Endothelial cell of umbilical vein (primary cell): Measurements from ENCODE around the gene CBLC. TPM values are rescaled to one million over a fixed set of nuclear protein-coding genes. Genes with fewer than 3 reads are reported as not detected.
A peak's percentile ranks its signal among the peaks of the same experiment; 100 is the strongest.

ENCODE experiments used
- BruUV-seq: library from RNA; stranded (reverse); fragments of 400-500 nt; replicated peaks from 2 replicates; lab custom pipeline; 2021; lab: Mats Ljungman, UMichigan
- CTCF ChIA-PET: fragments of 300-600, 350-600 bp; sonication (Branson Sonifier 250); formaldehyde crosslinking; loops from one replicate; lab custom pipeline; 2021; ENCODE audit warnings: antibody characterized with exemption, inconsistent platforms; lab: Charles Lee
- POLR2A ChIA-PET: fragments of 300-600, 350-600 bp; sonication (Branson Sonifier 250); formaldehyde crosslinking; loops from one replicate; lab custom pipeline; 2021; ENCODE audit warnings: antibody characterized with exemption, inconsistent platforms; lab: Charles Lee
- DNase-seq: peaks from one replicate; pipeline ENCODE4 v3.0.0-alpha.2; 2011; ENCODE audit warnings: low read depth, low spot score
- FAIRE-seq: peaks from 2 replicates; lab custom pipeline; 2011; peaks lifted over from hg19 to GRCh38; lab: Jason Lieb, UNC
- H2AFZ ChIP-seq: 2 replicates; pipeline ENCODE4 v1.6.0; 2012; ENCODE audit warnings: low read depth, low read length, control low read depth, inconsistent platforms
- H3K27ac ChIP-seq: 2 replicates; pipeline ENCODE4 v1.5.1; 2011; ENCODE audit warnings: low read depth, mild to moderate bottlenecking, control low read depth, low read length, moderate library complexity; ENCODE audit not compliant: insufficient read depth
- H3K27me3 ChIP-seq, 2 experiments: 2 replicates each; pipeline versions ENCODE4 v1.6.0 to v1.6.1; 2011; ENCODE audit warnings: low read length in 2 of 2, mixed read lengths in 1 of 2; ENCODE audit not compliant: control insufficient read depth in 2 of 2, insufficient read depth in 2 of 2
- H3K36me3 ChIP-seq, 2 experiments: 2 replicates in 1 of 2; 3 replicates in 1 of 2; pipeline ENCODE4 v1.5.1; 2011; ENCODE audit warnings: low read length in 2 of 2, mild to moderate bottlenecking in 1 of 2, moderate library complexity in 1 of 2; ENCODE audit not compliant: control insufficient read depth in 2 of 2, insufficient read depth in 2 of 2; ENCODE audit errors: extremely low read depth in 1 of 2
- H3K4me1 ChIP-seq: 3 replicates; pipeline ENCODE4 v1.5.1; 2011; ENCODE audit warnings: mild to moderate bottlenecking, low read length; ENCODE audit not compliant: control insufficient read depth, insufficient read depth; ENCODE audit errors: extremely low read depth
- H3K4me2 ChIP-seq: 2 replicates; pipeline ENCODE4 v1.6.1; 2011; ENCODE audit warnings: low read length, control low read depth, mixed read lengths; ENCODE audit not compliant: insufficient read depth
- H3K4me3 ChIP-seq, 3 experiments: fragments of 200-600 bp in 1 of 3; sonication (generic), shearing (Covaris generic) in 1 of 3; replicated peaks in 1 of 3; 2 replicates each; pipeline ENCODE4 v1.5.1; 2011 to 2016; ENCODE audit warnings: control low read depth in 3 of 3, low read length in 3 of 3, mild to moderate bottlenecking in 2 of 3, inconsistent platforms in 1 of 3, low read depth in 1 of 3, moderate library complexity in 1 of 3; ENCODE audit not compliant: insufficient read depth in 1 of 3
- H3K79me2 ChIP-seq: 2 replicates; pipeline ENCODE4 v1.6.0; 2012; ENCODE audit warnings: low read length, inconsistent platforms; ENCODE audit not compliant: control insufficient read depth, insufficient read depth
- H3K9ac ChIP-seq: replicated peaks from 2 replicates; pipeline ENCODE3; 2011; ENCODE audit warnings: low read length, control low read depth; ENCODE audit not compliant: insufficient read depth; ENCODE audit errors: extremely low read depth
- H3K9me1 ChIP-seq: replicated peaks from 3 replicates; pipeline ENCODE4 v1.6.0; 2011; ENCODE audit warnings: mild to moderate bottlenecking, low read length; ENCODE audit not compliant: control insufficient read depth, insufficient read depth; ENCODE audit errors: extremely low read depth
- H3K9me3 ChIP-seq: replicated peaks from 2 replicates; pipeline ENCODE4 v1.5.1; 2012; ENCODE audit warnings: low read length, inconsistent platforms; ENCODE audit not compliant: control insufficient read depth, insufficient read depth
- H4K20me1 ChIP-seq: replicated peaks from 2 replicates; pipeline ENCODE3; 2011; ENCODE audit warnings: mild to moderate bottlenecking, low read length; ENCODE audit not compliant: control insufficient read depth, insufficient read depth; ENCODE audit errors: extremely low read depth
- CTCF ChIP-seq, 2 donors: IDR thresholded peaks; 1 replicate in 1 of 2; 2 replicates in 1 of 2; pipeline ENCODE4 v1.5.1; 2011; ENCODE audit warnings: low read length in 2 of 2, mild to moderate bottlenecking in 2 of 2, moderate library complexity in 2 of 2, control low read depth in 1 of 2, inconsistent platforms in 1 of 2, low read depth in 1 of 2; ENCODE audit not compliant: insufficient read depth in 1 of 2; ENCODE audit errors: extremely low read depth in 1 of 2
- EZH2 ChIP-seq: IDR thresholded peaks from 2 replicates; pipeline ENCODE4 v1.6.1; 2012; ENCODE audit warnings: borderline replicate concordance, low read depth, mild to moderate bottlenecking, moderate library complexity, low read length, inconsistent platforms; ENCODE audit not compliant: severe bottlenecking
- FOS ChIP-seq: IDR thresholded peaks from 2 replicates; pipeline ENCODE4 v1.6.1; 2011; ENCODE audit warnings: mild to moderate bottlenecking, low read length, moderate library complexity, borderline replicate concordance; ENCODE audit not compliant: insufficient read depth
- GATA2 ChIP-seq: IDR thresholded peaks from 2 replicates; pipeline ENCODE4 v1.7.0; 2011; ENCODE audit warnings: low read depth, mild to moderate bottlenecking, moderate library complexity, mixed read lengths, low read length; ENCODE audit not compliant: insufficient read length, insufficient read depth
- JUN ChIP-seq: IDR thresholded peaks from 2 replicates; pipeline ENCODE4 v1.6.1; 2011; ENCODE audit warnings: borderline replicate concordance, low read depth; ENCODE audit not compliant: insufficient read length, insufficient read depth
- MYC ChIP-seq: IDR thresholded peaks from one replicate; pipeline ENCODE4 v1.6.1; 2011; ENCODE audit warnings: mild to moderate bottlenecking, low read depth, low read length
- POLR2A ChIP-seq: IDR thresholded peaks from 2 replicates; pipeline ENCODE4 v1.6.1; 2012; ENCODE audit warnings: low read depth, mild to moderate bottlenecking, control low read depth, low read length
- POLR2AphosphoS5 ChIP-seq: IDR thresholded peaks from 2 replicates; pipeline ENCODE4 v1.6.1; 2012; ENCODE audit warnings: low read depth, mild to moderate bottlenecking, control low read depth, low read length, moderate library complexity; ENCODE audit not compliant: insufficient read depth
- dilution Hi-C: fragments of 300-500 bp; cut with MboI; formaldehyde crosslinking; loops from one replicate; pipeline ENCODE4 v1.15.0; 2019; ENCODE audit warnings: low sequenced_read_pairs; ENCODE audit not compliant: extremely low pct_ligation_motif_present
- intact Hi-C: fragments of 100-400 bp; cut with micrococcal nuclease; formaldehyde crosslinking; loops from one replicate; pipeline ENCODE4 v1.10.0; 2022
- polyA plus RNA-seq, 4 experiments: library from polyadenylated mRNA; depleted of rRNA in 3 of 4; stranded (reverse) in 3 of 4; unstranded in 1 of 4; fragments of >200 nt; gene quantifications; 2 replicates each; pipeline versions ENCODE4 v1.2.1 to v1.2.3, GENCODE V29; 2011 to 2012; ENCODE audit warnings: missing spikeins in 1 of 4
- total RNA-seq: library from RNA; stranded (reverse); gene quantifications from 2 replicates; pipeline ENCODE4 v1.2.3, GENCODE V29; 2021
- TF ChIP-seq, protein P1 (sequence below): IDR thresholded peaks from 2 replicates; pipeline ENCODE4 v1.6.1; 2011; ENCODE audit not compliant: insufficient read depth, insufficient read length

Gene CBLC
- total and polyA plus RNA-seq, 2 donors (not counting 3 experiments of a cell fraction or from before 2014, with no cell fraction given), result 0.04 TPM; not detected in 1

DNA sequence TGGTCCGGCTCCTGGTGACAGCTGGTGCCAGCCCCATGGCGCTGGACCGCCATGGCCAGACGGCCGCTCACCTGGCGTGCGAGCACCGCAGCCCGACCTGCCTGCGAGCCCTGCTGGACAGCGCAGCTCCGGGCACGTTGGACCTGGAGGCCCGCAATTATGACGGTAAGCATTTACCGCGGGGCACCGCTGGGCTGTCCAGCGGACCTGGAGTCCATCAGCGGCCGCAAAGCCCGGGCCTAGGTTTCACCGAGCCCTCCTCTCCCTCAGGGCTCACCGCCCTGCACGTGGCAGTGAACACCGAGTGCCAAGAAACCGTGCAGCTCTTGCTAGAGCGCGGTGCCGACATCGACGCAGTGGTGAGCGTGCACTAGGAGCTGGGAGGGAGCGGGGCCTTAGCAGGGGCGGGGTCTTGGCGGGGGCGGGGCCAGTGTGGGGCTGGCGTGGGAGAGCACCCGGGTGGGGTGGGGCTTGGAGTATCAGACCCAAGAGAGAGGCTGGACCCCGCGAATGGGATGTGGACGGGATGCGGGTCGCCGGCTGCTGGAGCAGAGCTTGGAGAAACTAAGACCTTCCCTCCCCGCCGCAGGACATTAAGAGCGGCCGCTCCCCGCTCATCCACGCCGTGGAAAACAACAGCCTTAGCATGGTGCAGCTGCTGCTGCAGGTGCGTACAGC, 20.5 kb upstream of the CBLC start:
- H3K27ac ChIP-seq, result no peak overlapping the region
- DNase-seq (no peak), FAIRE-seq (peak; percentile 66)
- intact Hi-C loops, result loop anchor here (5.0 kb wide), 1 partner anchor 70 kb away; no protein-coding TSS in a partner anchor
- H2AFZ ChIP-seq, result no peak overlapping the region
- peak overlapping the region in 1 of 3 experiments; percentile 9 for H3K4me3 ChIP-seq
- ChIA-PET POLR2A (interaction anchor here (0.7 kb wide), 1 partner anchor 12 kb away, joined by 3 read pairs; no protein-coding TSS in a partner anchor), CTCF (interaction anchor here (1.2 to 2.5 kb wide), 11 partner anchors 8 to 72 kb away, joined by 3 to 82 read pairs (median 7); no protein-coding TSS in a partner anchor)
- H3K4me2 ChIP-seq, result peak overlapping the region; percentile 50
- no TSS peak for BruUV-seq
- no peaks in the 10 kb centered on the region for H3K9me1 ChIP-seq
- no peaks in the 10 kb centered on the region for H3K27me3 ChIP-seq
- H3K36me3 ChIP-seq, result peaks cover 0 to 16% of the 10 kb centered on the region in 2 experiments
- peaks cover 40% of the 10 kb centered on the region for H3K4me1 ChIP-seq
- peaks cover 3% of the 10 kb centered on the region for H3K79me2 ChIP-seq
- H3K9me3 ChIP-seq, result no peaks in the 10 kb centered on the region
- H3K9ac ChIP-seq, result no peak overlapping the region
- dilution Hi-C loops, result no loop called here
- TF ChIP-seq EZH2, result no peak
- no peak for TF ChIP-seq POLR2AphosphoS5
- no peak for TF ChIP-seq CTCF (IDR thresholded peaks at IDR 0.05; ENCODE audit: extremely low read depth in 1 of 2, insufficient read depth in 1 of 2, low read depth in 1 of 2, low read length in 2 of 2)
- TF ChIP-seq, protein P1, sequence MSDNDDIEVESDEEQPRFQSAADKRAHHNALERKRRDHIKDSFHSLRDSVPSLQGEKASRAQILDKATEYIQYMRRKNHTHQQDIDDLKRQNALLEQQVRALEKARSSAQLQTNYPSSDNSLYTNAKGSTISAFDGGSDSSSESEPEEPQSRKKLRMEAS, result no peak
- no peak for TF ChIP-seq JUN
- no peak for TF ChIP-seq MYC
- TF ChIP-seq POLR2A, result no peak
- TF ChIP-seq FOS, result no peak
- TF ChIP-seq GATA2, result no peak
- no peaks in the 10 kb centered on the region for H4K20me1 ChIP-seq
